GM12878 (cell line): Measurements from ENCODE around the gene CREBBP. TPM values are rescaled to one million over a fixed set of nuclear protein-coding genes. Genes with fewer than 3 reads are reported as not detected.

Experiments
- ATAC-seq: fragments of 200-7000 bp; cut with Tn5 transposase; 3 replicates; pipeline ENCODE4 v1.9.1; 2020; ENCODE audit warnings: mild to moderate bottlenecking, moderate library complexity
- BruUV-seq: library from RNA; stranded (reverse); fragments of 400-500 nt; replicated peaks from 2 replicates; lab custom pipeline; 2021; lab: Mats Ljungman, UMichigan
- CTCF ChIA-PET: fragments of 300-600 bp; sonication (Branson Sonifier 250); formaldehyde crosslinking; extraction: SDS; loops from one replicate; lab custom pipeline; 2021; ENCODE audit warnings: inconsistent platforms; lab: Yijun Ruan, JAX
- POLR2A ChIA-PET: fragments of 350-600 bp; formaldehyde crosslinking; extraction: SDS; loops from one replicate; lab custom pipeline; 2021; ENCODE audit warnings: inconsistent platforms; lab: Charles Lee
- RAD21 ChIA-PET: fragments of 300-600 bp; sonication (Branson Sonifier 250); formaldehyde crosslinking; loops from one replicate; lab custom pipeline; 2023; ENCODE audit warnings: antibody characterized with exemption; ENCODE audit not compliant: unreplicated experiment; lab: Charles Lee
- SMC1A ChIA-PET: fragments of 300-600 bp; sonication (Branson Sonifier 250); formaldehyde crosslinking; loops from one replicate; lab custom pipeline; 2023; ENCODE audit not compliant: unreplicated experiment, uncharacterized antibody; lab: Charles Lee
- DNase-seq: peaks from one replicate; pipeline ENCODE4 v3.0.0-alpha.2; 2011; ENCODE audit warnings: low read depth, low spot score
- FAIRE-seq: peaks from 3 replicates; lab custom pipeline; 2011; peaks lifted over from hg19 to GRCh38; lab: Jason Lieb, UNC
- H2AFZ ChIP-seq: 2 replicates; pipeline ENCODE4 v1.6.0; 2011; ENCODE audit warnings: low read depth, low read length, control low read depth; ENCODE audit not compliant: control insufficient read depth
- H3K27ac ChIP-seq: 2 replicates; pipeline ENCODE4 v1.5.1; 2011; ENCODE audit warnings: control low read depth; ENCODE audit not compliant: control insufficient read depth, insufficient read depth
- H3K27me3 ChIP-seq, 2 experiments: replicated peaks in 1 of 2; 2 replicates each; pipeline versions ENCODE4 v1.6.0 to v1.6.1; 2011; ENCODE audit warnings: low read length in 1 of 2; ENCODE audit not compliant: control insufficient read depth in 2 of 2, insufficient read depth in 2 of 2
- H3K36me3 ChIP-seq, 2 experiments: 2 replicates each; pipeline ENCODE4 v1.5.1; 2011; ENCODE audit warnings: low read length in 1 of 2; ENCODE audit not compliant: control insufficient read depth in 2 of 2, insufficient read depth in 2 of 2
- H3K4me1 ChIP-seq: 2 replicates; pipeline ENCODE4 v1.6.1; 2011; ENCODE audit warnings: mild to moderate bottlenecking, low read length, moderate library complexity, mixed read lengths; ENCODE audit not compliant: control insufficient read depth, insufficient read depth
- H3K4me2 ChIP-seq: 2 replicates; pipeline ENCODE4 v1.6.0; 2011; ENCODE audit warnings: control low read depth; ENCODE audit not compliant: control insufficient read depth, insufficient read depth
- H3K4me3 ChIP-seq: fragments of 200-600 bp; sonication (generic); 2 replicates; pipeline ENCODE4 v1.5.1; 2016
- H3K79me2 ChIP-seq: 2 replicates; pipeline ENCODE4 v1.6.0; 2011; ENCODE audit warnings: low read length; ENCODE audit not compliant: control insufficient read depth, insufficient read depth
- H3K9ac ChIP-seq: 2 replicates; pipeline ENCODE4 v1.8.0; 2011; ENCODE audit warnings: low read length, control low read depth, mixed read lengths; ENCODE audit not compliant: control insufficient read depth, insufficient read depth
- H3K9me3 ChIP-seq: replicated peaks from 3 replicates; pipeline ENCODE4 v1.5.1; 2011; ENCODE audit warnings: mild to moderate bottlenecking, low read length; ENCODE audit not compliant: control insufficient read depth, insufficient read depth
- H4K20me1 ChIP-seq: 2 replicates; pipeline ENCODE4 v1.6.0; 2011; ENCODE audit not compliant: control insufficient read depth, insufficient read depth
- ASH2L ChIP-seq: fragments of 300-600, 200-600 bp; sonication (generic); IDR thresholded peaks from 2 replicates; pipeline ENCODE4 v1.6.1; 2017; ENCODE audit warnings: low read depth, mild to moderate bottlenecking, borderline replicate concordance
- BCL11A ChIP-seq: IDR thresholded peaks from 2 replicates; pipeline ENCODE4 v1.6.1; 2011; ENCODE audit warnings: low read depth, low read length
- EGR1 ChIP-seq, 2 experiments: IDR thresholded peaks; 1 replicate in 1 of 2; 2 replicates in 1 of 2; pipeline ENCODE4 v1.6.1; 2011 to 2012; ENCODE audit warnings: low read depth in 2 of 2, low read length in 2 of 2, borderline replicate concordance in 1 of 2, mild to moderate bottlenecking in 1 of 2, moderate library complexity in 1 of 2
- HDAC6 ChIP-seq: fragments of 200-600 bp; sonication (generic); IDR thresholded peaks from one replicate; pipeline ENCODE4 v1.8.0; 2017; ENCODE audit warnings: antibody characterized with exemption; ENCODE audit not compliant: unreplicated experiment
- IRF5 ChIP-seq: fragments of 450-650 bp; IDR thresholded peaks from 2 replicates; pipeline ENCODE4 v1.6.1; 2017; ENCODE audit warnings: borderline replicate concordance
- JUND ChIP-seq: IDR thresholded peaks from 2 replicates; pipeline ENCODE4 v1.6.1; 2012; ENCODE audit warnings: low read depth, mild to moderate bottlenecking, low read length, improper control_type of control experiment, moderate library complexity
- MXI1 ChIP-seq: fragments of 150-350 bp; IDR thresholded peaks from 2 replicates; pipeline ENCODE4 v1.6.1; 2011; ENCODE audit warnings: low read depth, mild to moderate bottlenecking, inconsistent platforms, low read length, improper control_type of control experiment
- NFYB ChIP-seq: IDR thresholded peaks from 2 replicates; pipeline ENCODE4 v1.6.1; 2011; ENCODE audit warnings: low read depth, mild to moderate bottlenecking, low read length, improper control_type of control experiment, moderate library complexity; ENCODE audit not compliant: insufficient read depth
- PBX3 ChIP-seq: IDR thresholded peaks from 2 replicates; pipeline ENCODE4 v1.6.1; 2011; ENCODE audit warnings: mild to moderate bottlenecking, low read depth, low read length, moderate library complexity; ENCODE audit not compliant: insufficient replicate concordance
- POLR2AphosphoS2 ChIP-seq: IDR thresholded peaks from 2 replicates; pipeline ENCODE4 v1.6.1; 2011; ENCODE audit warnings: low read depth, mild to moderate bottlenecking, low read length, improper control_type of control experiment, moderate library complexity
- POLR2AphosphoS5 ChIP-seq: IDR thresholded peaks from 2 replicates; pipeline ENCODE4 v1.6.1; 2011; ENCODE audit warnings: mild to moderate bottlenecking, low read length, inconsistent platforms
- REST ChIP-seq: IDR thresholded peaks from 2 replicates; pipeline ENCODE4 v1.6.1; 2012; ENCODE audit warnings: mild to moderate bottlenecking, low read depth, low read length
- SIX5 ChIP-seq: IDR thresholded peaks from 2 replicates; pipeline ENCODE4 v1.6.1; 2011; ENCODE audit warnings: mild to moderate bottlenecking, low read depth, low read length, moderate library complexity; ENCODE audit not compliant: severe bottlenecking
- TCF3 ChIP-seq: IDR thresholded peaks from 2 replicates; pipeline ENCODE4 v1.6.1; 2012; ENCODE audit warnings: low read depth, mild to moderate bottlenecking, low read length, borderline replicate concordance; ENCODE audit not compliant: insufficient read depth
- YY1 ChIP-seq: IDR thresholded peaks from 2 replicates; pipeline ENCODE4 v1.6.1; 2011; ENCODE audit warnings: low read depth, mild to moderate bottlenecking, low read length
- WGBS: methylation state at CpG from one replicate; pipeline ENCODE4 v1.1.6; 2016; ENCODE audit warnings: low lambda C conversion rate; ENCODE audit not compliant: insufficient replicate concordance, insufficient coverage; ENCODE audit errors: missing lambda C conversion rate; 5-methylcytosine and 5-hydroxymethylcytosine counted together
- in situ Hi-C: fragments of 300-500 bp; cut with MboI; formaldehyde crosslinking; loops from 9 replicates; pipeline ENCODE4 v1.14.3; 2018; ENCODE audit warnings: mixed read lengths
- intact Hi-C: fragments of 100-400 bp; cut with micrococcal nuclease; formaldehyde crosslinking; loops from one replicate; pipeline ENCODE4 v1.14.2; 2022; ENCODE audit not compliant: unreplicated experiment
- polyA plus RNA-seq, 11 experiments: library from polyadenylated mRNA; depleted of rRNA in 4 of 11; unstranded in 6 of 11; stranded (reverse) in 5 of 11; fragments of >200 nt; fragmentation: Nextera tagmentation in 4 of 11; fragmentation: Illumina TruSeq in 1 of 11; extraction: Ambion mirVana in 4 of 11; extraction: Trizol in 1 of 11; gene quantifications; 1 replicate in 1 of 11; 2 replicates in 10 of 11; pipeline versions ENCODE4 v1.2.1 to v1.2.3, GENCODE V29; 2011 to 2016; ENCODE audit warnings: inconsistent platforms in 2 of 11, missing spikeins in 2 of 11, low read depth in 1 of 11
- total RNA-seq, 4 experiments: library from RNA; depleted of rRNA in 3 of 4; stranded (reverse); fragments of >200 nt in 3 of 4; fragmentation: Illumina TruSeq in 1 of 4; extraction: Trizol in 1 of 4; gene quantifications; 2 replicates each; pipeline versions ENCODE4 v1.2.1 to v1.2.3, GENCODE V29; 2013 to 2021

Gene CREBBP
- total and polyA plus RNA-seq, 10 of the 15 experiments (the other 5 are each of a cell fraction or from before 2014, with no cell fraction given): 3.4 to 32.7 (median 7.9) TPM

DNA sequence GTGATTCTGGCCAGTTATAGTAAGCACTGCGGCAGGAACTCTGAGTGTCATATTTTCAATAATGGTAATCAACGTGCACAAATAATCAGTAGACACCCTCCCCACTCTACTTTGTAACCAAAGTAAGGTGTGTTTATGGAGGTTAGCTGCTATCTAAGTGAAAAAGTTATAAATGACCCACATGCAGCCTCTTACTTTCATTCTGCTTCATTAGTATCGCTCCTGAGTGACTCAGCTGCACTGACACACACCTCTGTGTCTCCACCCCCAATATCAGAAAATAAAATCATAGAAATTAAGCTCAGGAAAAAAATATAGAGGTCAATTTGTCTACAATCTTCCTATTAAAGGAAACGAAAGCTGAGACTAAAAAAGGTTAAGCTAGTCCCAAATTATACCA is 99.1 kb downstream of the CREBBP start:
- Histone ChIP-seq H3K79me2 (no peaks in the 10 kb centered on the region; the same call in 1 of the 2 replicates), H3K9me3 (no peaks in the 10 kb centered on the region), H3K4me2 (no peak overlapping the region), H3K4me1 (no peaks in the 10 kb centered on the region), H3K27ac (no peak overlapping the region), H4K20me1 (no peaks in the 10 kb centered on the region), H3K27me3 (no peaks in the 10 kb centered on the region), H3K4me3 (no peak overlapping the region), H3K36me3 (peaks cover 21 to 28% of the 10 kb centered on the region in 2 experiments), H3K9ac (no peak overlapping the region), H2AFZ (no peak overlapping the region)
- CTCF ChIA-PET: interaction anchor here (0.6 to 2.0 kb wide), 6 partner anchors 16 to 99 kb away, joined by 3 to 11 read pairs (median 4); partner anchors contain the start of gene CREBBP
- DNase-seq (no peak), FAIRE-seq (no peak), ATAC-seq (no peak)
- 11% methylated on average over 4 of the region's 4 CpGs for WGBS
- intact Hi-C loops: no loop called here
- RAD21 ChIA-PET: interaction anchor here (0.6 to 3.1 kb wide), 3 partner anchors 50 to 472 kb away, joined by 3 to 26 read pairs (median 3); no protein-coding TSS in a partner anchor
- SMC1A ChIA-PET: interaction anchor here (0.6 to 1.9 kb wide), 13 partner anchors 15 to 303 kb away, joined by 3 to 7 read pairs (median 3); no protein-coding TSS in a partner anchor
- POLR2A ChIA-PET: interaction anchor here (0.6 to 1.1 kb wide), 2 partner anchors 10 to 20 kb away, joined by 3 to 4 read pairs; no protein-coding TSS in a partner anchor
- BruUV-seq: no TSS peak
- in situ Hi-C loops: no loop called here
- no peak for TF ChIP-seq NFYB
- TF ChIP-seq YY1: no peak
- no peak for TF ChIP-seq TCF3
- no peak for TF ChIP-seq BCL11A
- no peak for TF ChIP-seq MXI1
- no peak for TF ChIP-seq PBX3
- TF ChIP-seq JUND: no peak
- TF ChIP-seq EGR1 (IDR thresholded peaks at IDR 0.05; ENCODE audit: borderline replicate concordance in 1 of 2, low read depth in 2 of 2, low read length in 2 of 2): no peak
- no peak for TF ChIP-seq HDAC6
- no peak for TF ChIP-seq POLR2AphosphoS2
- no peak for TF ChIP-seq POLR2AphosphoS5
- TF ChIP-seq REST: no peak
- no peak for TF ChIP-seq IRF5
- TF ChIP-seq SIX5: no peak
- TF ChIP-seq ASH2L: no peak
